GM18511 (cell line): ENCODE measurements around the gene EFNB1.

Experiments used
- ATAC-seq: cut with Tn5 transposase; IDR thresholded peaks from one replicate; pipeline ENCODE4 v1.9.1; 2021; ENCODE audit warnings: mild to moderate bottlenecking, moderate library complexity; ENCODE audit not compliant: unreplicated experiment

The EFNB1 gene

DNA sequence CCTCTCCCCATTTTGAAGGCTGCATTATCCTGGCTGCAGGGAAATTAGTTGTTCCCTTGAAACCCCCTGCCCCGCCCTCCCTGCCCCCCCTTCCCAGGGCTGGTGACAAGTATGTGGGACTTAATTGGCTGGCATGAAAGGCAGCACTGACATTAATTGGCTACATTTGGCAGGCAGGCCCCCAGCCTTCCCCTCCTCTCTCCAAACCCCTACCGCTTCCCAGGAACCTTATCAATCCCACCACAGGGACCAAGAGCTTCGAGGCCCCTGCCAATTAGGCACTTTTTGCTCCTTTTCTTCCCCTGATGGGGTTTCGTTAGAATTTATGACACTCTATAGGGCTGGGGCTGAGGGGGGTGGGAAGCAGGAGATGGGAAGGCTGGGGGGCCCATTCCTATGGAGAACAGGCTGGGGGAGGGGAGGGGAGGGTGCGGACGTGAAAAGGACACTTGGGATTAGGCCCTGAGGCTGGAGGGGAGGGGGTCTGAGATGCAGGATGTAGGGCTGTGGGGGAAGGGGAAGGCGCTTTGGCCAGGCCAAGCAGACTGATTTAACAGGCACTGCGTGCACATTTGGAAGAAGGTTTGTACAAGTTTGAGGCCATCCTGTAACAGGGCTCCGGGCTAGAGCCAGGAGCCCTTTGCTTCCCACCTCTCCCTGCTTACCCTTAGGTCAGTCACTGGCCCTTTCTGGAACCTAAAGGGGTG is 52.2 kb downstream of the EFNB1 start:
- no peak for ATAC-seq

DNA sequence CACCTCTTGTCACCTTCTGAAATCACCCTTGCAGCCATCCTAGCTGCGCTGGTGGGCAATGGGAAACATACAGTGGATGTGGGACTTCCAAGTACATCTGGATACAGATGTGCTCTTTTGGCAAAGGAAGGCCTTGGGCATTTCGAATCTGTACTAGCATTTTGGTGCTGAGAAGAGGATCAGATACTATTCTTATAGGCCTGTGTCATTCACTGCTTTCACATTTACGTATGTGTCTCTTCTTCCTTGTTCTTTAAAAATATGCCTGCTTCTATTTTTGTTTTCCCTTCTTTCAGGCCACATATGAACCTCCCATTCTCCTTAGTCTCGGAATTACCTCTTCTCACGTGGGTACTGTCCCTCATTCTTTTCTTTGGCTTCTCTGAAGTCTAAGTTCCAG is 53.1 kb downstream of the EFNB1 start:
- ATAC-seq, result no peak

GRCh38 chrX:68883800-68884199 is 55.0 kb downstream of the EFNB1 start:
- no peak for ATAC-seq

DNA sequence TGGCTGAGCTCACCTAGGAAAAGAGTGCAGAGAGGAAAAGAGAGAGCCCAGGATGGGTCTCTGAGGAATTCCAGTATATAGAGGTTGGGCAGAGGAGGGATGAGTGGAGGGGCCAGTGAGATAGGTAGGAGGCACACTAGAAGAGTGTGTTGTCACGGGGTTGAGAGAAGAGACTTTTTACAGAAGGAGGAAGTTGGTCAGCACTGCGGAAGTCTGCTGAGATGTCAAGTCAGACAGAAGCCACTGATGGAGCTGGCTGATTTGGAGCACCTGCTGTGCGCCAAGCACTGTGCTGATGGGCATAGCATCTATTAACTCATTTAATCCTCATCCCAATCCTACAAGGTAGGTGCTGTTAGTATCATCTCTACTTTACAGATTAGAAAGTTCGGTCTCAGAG is 60.4 kb downstream of the EFNB1 start:
- no peak for ATAC-seq
